Coronary artery (tissue), 2 donors: Measurements from ENCODE around the gene PFKP.

Source experiments
- DNase-seq: peaks from one replicate; pipeline ENCODE4 v3.0.0-alpha.2; 2017; ENCODE audit warnings: low spot score
- H3K27ac ChIP-seq, 2 donors: fragments of 200-600 bp; sonication (generic); one replicate each; pipeline ENCODE4 v1.5.1; 2016 to 2019
- H3K4me3 ChIP-seq: fragments of 200-600 bp; sonication (generic); 2 replicates; pipeline ENCODE4 v1.5.1; 2016; ENCODE audit warnings: mild to moderate bottlenecking, moderate library complexity
- TF ChIP-seq, protein P1 (sequence below): fragments of 200-600 bp; sonication (generic); IDR thresholded peaks from one replicate; pipeline ENCODE4 v1.5.1; 2019; ENCODE audit warnings: antibody characterized with exemption

Gene PFKP

GRCh38 chr10:3067118-3067858 is at the start of gene PFKP:
TSS of gene PFKP (plus strand) at chr10:3067548. CDS start at chr10:3067596, 48 bp downstream.
- TF ChIP-seq, protein P1, sequence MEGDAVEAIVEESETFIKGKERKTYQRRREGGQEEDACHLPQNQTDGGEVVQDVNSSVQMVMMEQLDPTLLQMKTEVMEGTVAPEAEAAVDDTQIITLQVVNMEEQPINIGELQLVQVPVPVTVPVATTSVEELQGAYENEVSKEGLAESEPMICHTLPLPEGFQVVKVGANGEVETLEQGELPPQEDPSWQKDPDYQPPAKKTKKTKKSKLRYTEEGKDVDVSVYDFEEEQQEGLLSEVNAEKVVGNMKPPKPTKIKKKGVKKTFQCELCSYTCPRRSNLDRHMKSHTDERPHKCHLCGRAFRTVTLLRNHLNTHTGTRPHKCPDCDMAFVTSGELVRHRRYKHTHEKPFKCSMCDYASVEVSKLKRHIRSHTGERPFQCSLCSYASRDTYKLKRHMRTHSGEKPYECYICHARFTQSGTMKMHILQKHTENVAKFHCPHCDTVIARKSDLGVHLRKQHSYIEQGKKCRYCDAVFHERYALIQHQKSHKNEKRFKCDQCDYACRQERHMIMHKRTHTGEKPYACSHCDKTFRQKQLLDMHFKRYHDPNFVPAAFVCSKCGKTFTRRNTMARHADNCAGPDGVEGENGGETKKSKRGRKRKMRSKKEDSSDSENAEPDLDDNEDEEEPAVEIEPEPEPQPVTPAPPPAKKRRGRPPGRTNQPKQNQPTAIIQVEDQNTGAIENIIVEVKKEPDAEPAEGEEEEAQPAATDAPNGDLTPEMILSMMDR, result no peak
- Histone ChIP-seq H3K4me3 (peak within 1 kb of the TSS; percentile 93), H3K27ac (peak within 1 kb of the TSS; percentile 72 to 73)
- no peak for DNase-seq

DNA sequence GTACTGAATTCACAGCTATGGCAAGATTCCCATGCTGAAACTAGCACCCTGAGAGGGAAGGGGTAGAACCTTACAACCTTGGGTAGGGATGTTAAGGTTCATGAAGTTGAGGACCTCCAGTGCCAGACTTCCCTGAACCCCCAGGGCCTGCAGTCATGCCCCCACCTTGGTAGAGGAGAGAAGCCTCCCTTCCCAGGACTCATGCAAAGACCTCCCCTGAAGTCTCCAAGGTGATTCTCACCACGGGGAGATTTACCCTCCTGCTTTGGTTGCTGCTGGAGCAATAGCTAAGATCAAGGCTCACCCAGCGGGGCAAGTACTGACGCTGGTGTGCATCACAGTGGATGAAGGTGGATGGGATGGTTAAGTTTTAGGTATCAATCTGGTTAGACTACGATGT is 49.1 kb upstream of the PFKP start:
- no peak overlapping the region for H3K4me3 ChIP-seq
- TF ChIP-seq, protein P1, result no peak
- no peak for DNase-seq
- no peak overlapping the region for H3K27ac ChIP-seq

DNA sequence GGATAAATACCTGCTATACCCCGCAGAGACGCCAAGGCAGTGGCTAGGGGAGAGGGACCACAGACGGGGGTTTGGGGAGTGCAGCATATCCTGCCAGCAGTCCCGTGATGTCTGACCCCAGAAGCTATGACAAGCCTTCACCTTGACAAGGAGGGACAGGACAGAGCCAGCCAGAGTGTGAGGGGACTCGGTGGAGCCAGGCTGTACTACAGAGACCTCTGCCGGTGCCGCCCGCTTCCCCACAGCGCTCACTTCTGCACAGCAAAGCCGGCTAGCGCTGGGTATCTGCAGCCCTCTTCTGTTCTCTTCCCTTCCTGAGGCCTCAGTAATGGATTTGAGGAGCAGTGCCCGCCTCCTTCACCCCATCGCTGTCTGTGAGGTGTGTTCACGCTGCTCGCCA is 47.0 kb upstream of the PFKP start:
- Histone ChIP-seq H3K27ac (no peak overlapping the region), H3K4me3 (no peak overlapping the region)
- no peak for DNase-seq
- TF ChIP-seq, protein P1, result no peak

GRCh38 chr10:3020881-3021280 is 46.5 kb upstream of the PFKP start:
- TF ChIP-seq, protein P1, result no peak
- H3K27ac ChIP-seq, result no peak overlapping the region

GRCh38 chr10:3022027-3022426 is 45.3 kb upstream of the PFKP start:
- TF ChIP-seq, protein P1, result no peak
- H3K27ac ChIP-seq, result no peak overlapping the region
- no peak for DNase-seq
- no peak overlapping the region for H3K4me3 ChIP-seq

More at GRCh38 chr10:3020881-3021280, 46.5 kb upstream of the PFKP start:
- DNase-seq, result no peak
- no peak overlapping the region for H3K4me3 ChIP-seq

DNA sequence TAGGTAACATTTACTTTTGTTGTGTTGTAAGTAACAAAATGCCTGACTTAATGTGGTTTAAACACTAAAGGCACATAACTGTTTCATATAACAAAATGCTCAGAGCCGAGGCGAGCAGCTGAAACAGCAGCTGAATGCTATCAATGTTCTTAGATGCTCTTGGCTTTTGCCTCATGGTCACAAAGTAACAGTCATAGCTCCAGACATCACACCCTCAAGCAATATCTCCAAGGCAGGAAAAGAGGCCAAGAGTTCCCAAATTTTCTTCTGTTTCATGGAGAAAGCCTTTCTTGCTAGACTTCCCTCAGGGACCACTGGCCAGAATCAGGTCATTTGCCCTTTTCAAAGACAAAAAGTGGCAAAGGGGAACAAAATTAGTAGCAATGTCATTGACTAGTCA is 43.5 kb upstream of the PFKP start:
- no peak overlapping the region for H3K4me3 ChIP-seq
- TF ChIP-seq, protein P1, result no peak
- no peak overlapping the region for H3K27ac ChIP-seq
- DNase-seq, result no peak

GRCh38 chr10:3025026-3025683 is 42.2 kb upstream of the PFKP start:
- DNase-seq, result no peak
- TF ChIP-seq, protein P1, result no peak
- no peak overlapping the region for H3K4me3 ChIP-seq
- H3K27ac ChIP-seq, result no peak overlapping the region
